Erythroblast (primary cell): ENCODE results near the gene ANKRD16.

ENCODE experiments used
- GATA1 ChIP-seq: IDR thresholded peaks from 2 replicates; pipeline ENCODE4 v1.6.1; 2011; ENCODE audit warnings: low read depth, mild to moderate bottlenecking, control low read depth, low read length, moderate library complexity
- POLR2A ChIP-seq: IDR thresholded peaks from 2 replicates; pipeline ENCODE4 v1.6.1; 2011; ENCODE audit warnings: mild to moderate bottlenecking, low read length

DNA sequence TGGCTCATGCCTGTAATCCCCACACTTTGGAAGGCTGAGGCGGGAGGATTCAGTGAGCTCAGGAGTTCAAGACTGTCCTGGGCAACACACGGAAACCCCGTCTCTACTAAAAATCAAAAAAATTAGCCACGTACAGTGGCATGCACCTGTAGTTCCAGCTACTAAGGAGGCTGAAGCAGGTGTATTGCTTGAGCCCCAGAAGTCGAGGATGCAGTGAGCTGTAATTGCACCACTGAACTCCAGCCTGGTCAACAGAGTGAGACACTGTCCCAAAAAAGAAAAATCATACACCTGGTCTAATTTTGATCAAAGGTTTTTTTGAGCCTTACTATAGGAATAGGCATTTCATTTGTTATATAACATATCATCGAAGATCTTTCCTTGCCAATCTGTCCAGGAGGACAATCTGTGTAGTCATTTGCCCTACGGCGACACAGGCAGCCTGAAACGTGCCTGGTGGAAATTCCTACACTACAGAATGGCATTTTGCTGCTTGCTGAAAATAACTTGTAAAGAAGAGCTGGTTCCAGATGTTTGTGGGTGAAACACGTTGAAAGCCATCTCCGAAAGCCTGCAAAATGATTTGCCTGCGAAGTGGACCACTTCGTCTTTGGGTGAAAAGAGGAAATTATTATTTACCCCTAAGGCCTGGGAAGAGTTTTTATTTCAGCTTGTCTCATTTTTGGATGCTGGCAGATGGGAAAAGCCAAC lies 45.2 kb downstream of the ANKRD16 start:
- TF ChIP-seq POLR2A (no peak), GATA1 (no peak)
